DND-41 (cell line): ENCODE measurements around the gene RBM45.

Source experiments
- ATAC-seq: fragments of 200-7000 bp; cut with Tn5 transposase; 3 replicates; pipeline ENCODE4 v1.9.1; 2021; ENCODE audit warnings: low read depth; ENCODE audit not compliant: insufficient read depth
- DNase-seq: peaks from one replicate; pipeline ENCODE4 v3.0.0-alpha.2; 2020
- H2AFZ ChIP-seq: 2 replicates; pipeline ENCODE4 v1.6.0; 2012; ENCODE audit warnings: low read depth, low read length
- H3K27ac ChIP-seq: 2 replicates; pipeline ENCODE4 v1.5.1; 2012; ENCODE audit warnings: low read length, inconsistent platforms
- H3K27me3 ChIP-seq: fragments of 200-600 bp; sonication (generic); 2 replicates; pipeline ENCODE4 v1.6.0; 2012; ENCODE audit warnings: low read length, mild to moderate bottlenecking, inconsistent platforms; ENCODE audit not compliant: insufficient read depth, poor library complexity
- H3K36me3 ChIP-seq: 2 replicates; pipeline ENCODE4 v1.5.1; 2012; ENCODE audit warnings: low read length, inconsistent platforms; ENCODE audit not compliant: insufficient read depth
- H3K4me1 ChIP-seq: 2 replicates; pipeline ENCODE4 v1.5.1; 2012; ENCODE audit warnings: mild to moderate bottlenecking, low read length; ENCODE audit not compliant: insufficient read depth
- H3K4me2 ChIP-seq: 2 replicates; pipeline ENCODE4 v1.6.0; 2012; ENCODE audit warnings: mild to moderate bottlenecking, moderate library complexity, low read length, inconsistent platforms; ENCODE audit not compliant: insufficient read depth
- H3K4me3 ChIP-seq, 2 experiments: fragments of 200-600 bp in 1 of 2; shearing (Covaris generic) in 1 of 2; 2 replicates each; pipeline ENCODE4 v1.5.1; 2012 to 2016; ENCODE audit warnings: inconsistent platforms in 2 of 2, low read length in 2 of 2, mild to moderate bottlenecking in 2 of 2, low read depth in 1 of 2, moderate library complexity in 1 of 2
- H3K79me2 ChIP-seq: 2 replicates; pipeline ENCODE4 v1.6.0; 2012; ENCODE audit warnings: low read length, inconsistent platforms; ENCODE audit not compliant: insufficient read depth
- H3K9ac ChIP-seq: 2 replicates; pipeline ENCODE4 v1.6.0; 2012; ENCODE audit warnings: low read depth, mild to moderate bottlenecking, inconsistent platforms, low read length, moderate library complexity
- H3K9me3 ChIP-seq: 2 replicates; pipeline ENCODE4 v1.5.1; 2012; ENCODE audit warnings: low read length, moderate library complexity, mild to moderate bottlenecking, inconsistent platforms; ENCODE audit not compliant: insufficient read depth, severe bottlenecking
- H4K20me1 ChIP-seq: 2 replicates; pipeline ENCODE4 v1.6.0; 2012; ENCODE audit warnings: low read length; ENCODE audit not compliant: insufficient read depth
- EZH2 ChIP-seq: IDR thresholded peaks from 3 replicates; pipeline ENCODE4 v1.6.1; 2012; ENCODE audit warnings: borderline replicate concordance, low read depth, mild to moderate bottlenecking, moderate library complexity, low read length, inconsistent platforms; ENCODE audit not compliant: severe bottlenecking
- TF ChIP-seq, protein P1 (sequence below): IDR thresholded peaks from 2 replicates; pipeline ENCODE4 v1.5.1; 2012; ENCODE audit warnings: borderline replicate concordance, low read length, moderate library complexity, mild to moderate bottlenecking; ENCODE audit not compliant: poor library complexity, severe bottlenecking; ENCODE audit errors: extremely low read depth

The RBM45 gene

GRCh38 chr2:178114462-178114861 lies 2.2 kb downstream of the RBM45 start:
- H3K4me2 ChIP-seq: 0 out of 2 replicates have a peak overlapping the region, but pooled peaks have one; percentile 83
- no peak overlapping the region for H3K9ac ChIP-seq
- H3K27me3 ChIP-seq: no peaks in the 10 kb centered on the region
- no peak for ATAC-seq
- H3K79me2 ChIP-seq: peaks cover 15% of the 10 kb centered on the region
- peaks cover 22% of the 10 kb centered on the region for H3K36me3 ChIP-seq
- DNase-seq: no peak
- H3K27ac ChIP-seq: no peak overlapping the region
- TF ChIP-seq EZH2: no peak
- TF ChIP-seq, protein P1, sequence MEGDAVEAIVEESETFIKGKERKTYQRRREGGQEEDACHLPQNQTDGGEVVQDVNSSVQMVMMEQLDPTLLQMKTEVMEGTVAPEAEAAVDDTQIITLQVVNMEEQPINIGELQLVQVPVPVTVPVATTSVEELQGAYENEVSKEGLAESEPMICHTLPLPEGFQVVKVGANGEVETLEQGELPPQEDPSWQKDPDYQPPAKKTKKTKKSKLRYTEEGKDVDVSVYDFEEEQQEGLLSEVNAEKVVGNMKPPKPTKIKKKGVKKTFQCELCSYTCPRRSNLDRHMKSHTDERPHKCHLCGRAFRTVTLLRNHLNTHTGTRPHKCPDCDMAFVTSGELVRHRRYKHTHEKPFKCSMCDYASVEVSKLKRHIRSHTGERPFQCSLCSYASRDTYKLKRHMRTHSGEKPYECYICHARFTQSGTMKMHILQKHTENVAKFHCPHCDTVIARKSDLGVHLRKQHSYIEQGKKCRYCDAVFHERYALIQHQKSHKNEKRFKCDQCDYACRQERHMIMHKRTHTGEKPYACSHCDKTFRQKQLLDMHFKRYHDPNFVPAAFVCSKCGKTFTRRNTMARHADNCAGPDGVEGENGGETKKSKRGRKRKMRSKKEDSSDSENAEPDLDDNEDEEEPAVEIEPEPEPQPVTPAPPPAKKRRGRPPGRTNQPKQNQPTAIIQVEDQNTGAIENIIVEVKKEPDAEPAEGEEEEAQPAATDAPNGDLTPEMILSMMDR: no peak
- peaks cover 25% of the 10 kb centered on the region for H3K4me1 ChIP-seq
- H4K20me1 ChIP-seq: no peaks in the 10 kb centered on the region
- no peaks in the 10 kb centered on the region for H3K9me3 ChIP-seq
- no peak overlapping the region for H2AFZ ChIP-seq
- no peak overlapping the region for H3K4me3 ChIP-seq

- Histone ChIP-seq H3K79me2 (peaks cover 15% of the 10 kb centered on the region), H2AFZ (no peak overlapping the region), H3K4me2 (no peak overlapping the region), H4K20me1 (no peaks in the 10 kb centered on the region), H3K9ac (no peak overlapping the region), H3K27ac (no peak overlapping the region), H3K27me3 (no peaks in the 10 kb centered on the region), H3K4me1 (peaks cover 25% of the 10 kb centered on the region), H3K36me3 (peaks cover 22% of the 10 kb centered on the region), H3K4me3 (no peak overlapping the region), H3K9me3 (no peaks in the 10 kb centered on the region)
- TF ChIP-seq EZH2: no peak
- TF ChIP-seq, protein P1: no peak
- ATAC-seq (no peak), DNase-seq (no peak)
These were observed 3.0 kb downstream of the RBM45 start for GRCh38 chr2:178115271-178115670.

DNA sequence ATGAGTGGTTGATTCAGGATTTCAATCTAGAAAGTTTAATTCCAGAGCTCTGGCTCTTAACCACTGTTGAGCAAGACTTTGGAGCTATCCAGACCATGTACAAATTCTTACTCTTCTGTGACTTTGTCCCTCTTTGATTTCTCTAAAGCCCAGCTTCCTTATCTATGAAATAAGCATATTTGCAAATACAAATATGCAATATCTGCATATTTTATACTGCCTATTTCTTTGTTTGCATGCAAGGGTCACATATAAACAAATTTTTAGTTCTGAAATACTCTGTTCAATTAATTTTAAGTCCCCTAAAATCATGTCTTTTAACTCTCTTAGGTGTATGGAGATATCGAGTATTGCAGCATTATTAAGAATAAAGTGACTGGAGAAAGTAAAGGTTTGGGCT lies 5.5 kb downstream of the RBM45 start:
- Histone ChIP-seq H3K4me2 (no peak overlapping the region), H3K79me2 (peaks cover 10% of the 10 kb centered on the region), H3K4me1 (peaks cover 18% of the 10 kb centered on the region), H2AFZ (no peak overlapping the region), H3K9ac (no peak overlapping the region), H4K20me1 (no peaks in the 10 kb centered on the region), H3K27ac (no peak overlapping the region), H3K9me3 (no peaks in the 10 kb centered on the region), H3K4me3 (no peak overlapping the region), H3K36me3 (peaks cover 37% of the 10 kb centered on the region), H3K27me3 (no peaks in the 10 kb centered on the region)
- ATAC-seq: no peak
- DNase-seq: no peak
- TF ChIP-seq EZH2: no peak
- TF ChIP-seq, protein P1: no peak
